ENCODE measurements around the gene KAZN.

The KAZN gene

GRCh38 chr1:14808768-14809167, 210.3 kb downstream of the KAZN start:
- H3K4me3 ChIP-seq (ENCODE audit: low read depth, low read length) = no peak overlapping the region
- no peak for DNase-seq (ENCODE audit: low read depth)
- no peak for TF ChIP-seq CTCF (conservative IDR thresholded peaks at IDR 0.05; ENCODE audit: low read depth, low read length)

GRCh38 chr1:14809191-14809981, 210.9 kb downstream of the KAZN start:
- H3K4me3 ChIP-seq (ENCODE audit: low read depth, low read length) = no peak overlapping the region
- no peak for DNase-seq (ENCODE audit: low read depth)
- no peak for TF ChIP-seq CTCF (conservative IDR thresholded peaks at IDR 0.05; ENCODE audit: low read depth, low read length)

DNA sequence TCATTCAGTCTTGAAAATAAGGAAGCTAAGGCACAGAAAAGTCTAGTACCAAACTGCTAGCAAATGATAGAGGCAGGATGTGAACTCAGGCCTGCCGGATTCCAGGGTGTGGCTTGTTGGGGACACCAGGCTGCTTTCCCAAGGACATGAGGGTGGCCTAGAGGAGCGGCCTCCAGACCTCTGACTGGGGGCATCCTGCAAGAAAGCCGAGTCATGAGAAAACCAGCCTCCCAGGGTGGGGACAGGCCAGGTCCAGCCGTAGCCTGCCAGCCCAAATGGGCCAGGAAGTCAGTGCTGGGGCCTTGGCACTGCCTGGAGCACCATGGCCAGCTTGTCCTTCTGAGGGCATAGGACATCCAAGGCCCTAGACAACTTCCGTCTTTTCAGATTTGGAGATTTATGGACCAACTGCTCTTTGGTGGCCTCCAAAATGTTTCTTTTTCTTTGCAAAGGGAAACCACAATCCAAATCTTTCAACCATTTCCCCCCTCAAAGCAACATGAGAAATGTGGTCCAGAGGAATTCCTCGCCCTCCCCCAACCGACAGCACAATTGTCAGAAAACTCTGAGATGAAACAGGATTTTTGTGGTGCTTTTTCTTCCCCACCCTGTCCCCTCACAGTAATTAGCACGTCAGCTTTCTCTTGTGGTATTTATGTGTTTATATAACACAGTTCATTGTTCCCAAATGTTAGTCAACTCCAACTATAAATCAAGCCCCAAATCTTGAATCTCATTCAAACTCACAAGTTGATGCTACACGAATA, 212.3 kb downstream of the KAZN start:
- TF ChIP-seq CTCF (conservative IDR thresholded peaks at IDR 0.05; ENCODE audit: low read depth, low read length) = no peak
- H3K4me3 ChIP-seq (ENCODE audit: low read depth, low read length) = no peak overlapping the region
- no peak for DNase-seq (ENCODE audit: low read depth)

GRCh38 chr1:14811573-14811972, 213.1 kb downstream of the KAZN start:
- H3K4me3 ChIP-seq (ENCODE audit: low read depth, low read length) = no peak overlapping the region
- no peak for DNase-seq (ENCODE audit: low read depth)
- TF ChIP-seq CTCF (conservative IDR thresholded peaks at IDR 0.05; ENCODE audit: low read depth, low read length) = no peak

DNA sequence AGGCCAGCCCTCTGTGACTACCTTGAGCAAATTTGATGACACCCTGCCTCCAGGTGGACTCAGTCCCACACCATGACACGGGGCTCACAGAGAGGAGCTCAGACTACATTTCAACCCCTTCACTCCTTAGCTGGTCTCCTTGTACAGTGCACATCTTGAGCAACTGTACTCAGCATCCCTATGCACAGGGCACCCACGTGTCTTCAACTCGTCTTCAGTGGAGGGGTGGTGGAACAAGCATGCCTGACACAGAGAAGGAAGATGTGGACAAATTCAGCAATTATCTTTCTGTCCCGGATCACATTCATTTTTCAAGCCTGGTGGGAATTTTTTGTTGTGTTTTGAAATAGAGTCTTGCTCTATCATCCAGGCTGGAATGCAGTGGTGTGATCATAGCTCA, 213.7 kb downstream of the KAZN start:
- H3K4me3 ChIP-seq (ENCODE audit: low read depth, low read length) = no peak overlapping the region
- TF ChIP-seq CTCF (conservative IDR thresholded peaks at IDR 0.05; ENCODE audit: low read depth, low read length) = no peak
- no peak for DNase-seq (ENCODE audit: low read depth)

GRCh38 chr1:14815175-14815877, 216.8 kb downstream of the KAZN start:
- no peak overlapping the region for H3K4me3 ChIP-seq (ENCODE audit: low read depth, low read length)
- peak; percentile 42 for DNase-seq (ENCODE audit: low read depth)
- no peak for TF ChIP-seq CTCF (conservative IDR thresholded peaks at IDR 0.05; ENCODE audit: low read depth, low read length)

Measured in choroid plexus epithelial cell (primary cell).